Keratinocyte (primary cell): Measurements from ENCODE around the gene GABRR2. TPM values are rescaled to one million over a fixed set of nuclear protein-coding genes. Genes with fewer than 3 reads are reported as not detected.

Source experiments
- DNase-seq: peaks from one replicate; pipeline ENCODE4 v3.0.0-alpha.2; 2011; ENCODE audit warnings: low read depth, missing footprints, low spot score
- FAIRE-seq: peaks from 2 replicates; lab custom pipeline; 2011; peaks lifted over from hg19 to GRCh38; lab: Jason Lieb, UNC
- H2AFZ ChIP-seq: 2 replicates; pipeline ENCODE4 v1.6.0; 2012; ENCODE audit warnings: low read length, control low read depth, inconsistent platforms; ENCODE audit not compliant: control insufficient read depth
- H3K27ac ChIP-seq: 2 replicates; pipeline ENCODE4 v1.5.1; 2011; ENCODE audit warnings: low read length; ENCODE audit not compliant: control insufficient read depth, insufficient read depth
- H3K27me3 ChIP-seq: 3 replicates; pipeline ENCODE4 v1.6.0; 2011; ENCODE audit warnings: low read length; ENCODE audit not compliant: control insufficient read depth, insufficient read depth; ENCODE audit errors: extremely low read depth
- H3K36me3 ChIP-seq, 2 experiments: 2 replicates in 1 of 2; 3 replicates in 1 of 2; pipeline ENCODE4 v1.5.1; 2011; ENCODE audit warnings: low read length in 2 of 2, mild to moderate bottlenecking in 1 of 2; ENCODE audit not compliant: control insufficient read depth in 2 of 2, insufficient read depth in 2 of 2; ENCODE audit errors: extremely low read depth in 1 of 2
- H3K4me1 ChIP-seq: 3 replicates; pipeline ENCODE4 v1.5.1; 2011; ENCODE audit warnings: low read length; ENCODE audit not compliant: control insufficient read depth, insufficient read depth; ENCODE audit errors: extremely low read depth
- H3K4me2 ChIP-seq: 3 replicates; pipeline ENCODE4 v1.6.0; 2011; ENCODE audit warnings: low read depth, low read length; ENCODE audit not compliant: control insufficient read depth, insufficient read depth; ENCODE audit errors: extremely low read depth
- H3K4me3 ChIP-seq, 3 experiments: fragments of 200-600 bp in 1 of 3; sonication (generic) in 1 of 3; 2 replicates in 2 of 3; 3 replicates in 1 of 3; pipeline ENCODE4 v1.5.1; 2011 to 2016; ENCODE audit warnings: low read length in 3 of 3, mild to moderate bottlenecking in 3 of 3, control low read depth in 2 of 3, inconsistent platforms in 1 of 3, low read depth in 1 of 3, mixed read lengths in 1 of 3, mixed run types in 1 of 3, moderate library complexity in 1 of 3; ENCODE audit not compliant: control insufficient read depth in 2 of 3, insufficient read depth in 2 of 3; ENCODE audit errors: extremely low read depth in 1 of 3
- H3K79me2 ChIP-seq: 2 replicates; pipeline ENCODE4 v1.6.0; 2012; ENCODE audit warnings: low read length; ENCODE audit not compliant: control insufficient read depth, insufficient read depth
- H3K9ac ChIP-seq: 3 replicates; pipeline ENCODE4 v1.6.0; 2011; ENCODE audit warnings: low read length; ENCODE audit not compliant: control insufficient read depth, insufficient read depth; ENCODE audit errors: extremely low read depth
- H3K9me1 ChIP-seq: 3 replicates; pipeline ENCODE4 v1.6.0; 2011; ENCODE audit warnings: low read length; ENCODE audit not compliant: control insufficient read depth, insufficient read depth; ENCODE audit errors: extremely low read depth
- H3K9me3 ChIP-seq: 2 replicates; pipeline ENCODE4 v1.5.1; 2012; ENCODE audit warnings: low read depth, low read length; ENCODE audit not compliant: control insufficient read depth
- H4K20me1 ChIP-seq: 3 replicates; pipeline ENCODE4 v1.6.0; 2011; ENCODE audit warnings: low read length; ENCODE audit not compliant: control insufficient read depth, insufficient read depth; ENCODE audit errors: extremely low read depth
- CTCF ChIP-seq, 3 experiments: IDR thresholded peaks in 1 of 3; conservative IDR thresholded peaks in 1 of 3; optimal IDR thresholded peaks in 1 of 3; 2 replicates in 2 of 3; 3 replicates in 1 of 3; pipeline versions ENCODE3 to v1.5.1; 2011; ENCODE audit warnings: low read length in 3 of 3, mild to moderate bottlenecking in 3 of 3, moderate library complexity in 2 of 3, control low read depth in 1 of 3, inconsistent platforms in 1 of 3; ENCODE audit not compliant: insufficient read depth in 2 of 3; ENCODE audit errors: extremely low read depth in 1 of 3
- EZH2 ChIP-seq: IDR thresholded peaks from one replicate; pipeline ENCODE4 v1.6.1; 2012; ENCODE audit warnings: inconsistent platforms, mild to moderate bottlenecking, low read length, moderate library complexity
- dilution Hi-C: fragments of 300-500 bp; cut with MboI; formaldehyde crosslinking; loops from one replicate; pipeline ENCODE4 v1.7.0; 2020; ENCODE audit warnings: low sequenced_read_pairs; ENCODE audit not compliant: extremely low pct_ligation_motif_present
- polyA plus RNA-seq, 5 experiments: library from polyadenylated mRNA; depleted of rRNA in 3 of 5; stranded (reverse) in 3 of 5; stranded (forward) in 1 of 5; unstranded in 1 of 5; fragments of >200 nt; gene quantifications; 1 replicate in 1 of 5; 2 replicates in 3 of 5; 3 replicates in 1 of 5; pipeline versions ENCODE4 v1.2.1 to v1.2.3, GENCODE V29; 2011 to 2012; ENCODE audit warnings: missing spikeins in 2 of 5, low read depth in 1 of 5, low replicate concordance in 1 of 5

GABRR2 gene
- polyA plus RNA-seq, 1 donor (not counting 4 experiments of a cell fraction or from before 2014, with no cell fraction given), result 0.03 TPM

- TF ChIP-seq CTCF (optimal IDR thresholded peaks at IDR 0.05 in 1 of 3, IDR thresholded peaks at IDR 0.05 in 1 of 3, conservative IDR thresholded peaks at IDR 0.05 in 1 of 3; ENCODE audit: extremely low read depth in 1 of 3, insufficient read depth in 2 of 3, low read length in 3 of 3), result no peak
- no peak for TF ChIP-seq EZH2
- no peak overlapping the region for H3K4me2 ChIP-seq
- DNase-seq, result no peak
- H3K4me1 ChIP-seq, result no peaks in the 10 kb centered on the region
- no peak overlapping the region for H3K9ac ChIP-seq
- no peak overlapping the region for H3K27ac ChIP-seq
- H3K27me3 ChIP-seq, result no peaks in the 10 kb centered on the region
- H3K9me3 ChIP-seq, result no peaks in the 10 kb centered on the region
- H2AFZ ChIP-seq, result no peak overlapping the region
- dilution Hi-C loops, result no loop called here
- H3K4me3 ChIP-seq, result no peak overlapping the region
- FAIRE-seq, result no peak
- no peaks in the 10 kb centered on the region for H3K36me3 ChIP-seq
- H4K20me1 ChIP-seq, result no peaks in the 10 kb centered on the region
- H3K79me2 ChIP-seq, result no peaks in the 10 kb centered on the region
- no peaks in the 10 kb centered on the region for H3K9me1 ChIP-seq
Observed at GRCh38 chr6:89317067-89317466, 2.0 kb upstream of the GABRR2 start.

GRCh38 chr6:89314692-89315091 lies 407 bp downstream of the GABRR2 start:
- no peak overlapping the region for H2AFZ ChIP-seq
- no peaks in the 10 kb centered on the region for H3K9me1 ChIP-seq
- H4K20me1 ChIP-seq, result no peaks in the 10 kb centered on the region
- TF ChIP-seq CTCF (optimal IDR thresholded peaks at IDR 0.05 in 1 of 3, IDR thresholded peaks at IDR 0.05 in 1 of 3, conservative IDR thresholded peaks at IDR 0.05 in 1 of 3; ENCODE audit: extremely low read depth in 1 of 3, insufficient read depth in 2 of 3, low read length in 3 of 3) (no peak), EZH2 (no peak)
- H3K9ac ChIP-seq, result no peak overlapping the region
- no peaks in the 10 kb centered on the region for H3K36me3 ChIP-seq
- no peaks in the 10 kb centered on the region for H3K79me2 ChIP-seq
- no peak overlapping the region for H3K4me2 ChIP-seq
- dilution Hi-C loops, result no loop called here
- no peak overlapping the region for H3K4me3 ChIP-seq
- no peaks in the 10 kb centered on the region for H3K9me3 ChIP-seq
- H3K27ac ChIP-seq, result no peak overlapping the region
- peaks cover 10% of the 10 kb centered on the region for H3K27me3 ChIP-seq
- DNase-seq, result no peak
- no peak for FAIRE-seq
- no peaks in the 10 kb centered on the region for H3K4me1 ChIP-seq
